Dedifferentiated amniotic fluid mesenchymal stem cell (primary cell): ENCODE data around the gene ANKS6.

Experiments
- DNase-seq: peaks from one replicate; pipeline ENCODE4 v3.0.0-alpha.2; 2016; ENCODE audit errors: extremely low spot score

ANKS6 gene

DNA sequence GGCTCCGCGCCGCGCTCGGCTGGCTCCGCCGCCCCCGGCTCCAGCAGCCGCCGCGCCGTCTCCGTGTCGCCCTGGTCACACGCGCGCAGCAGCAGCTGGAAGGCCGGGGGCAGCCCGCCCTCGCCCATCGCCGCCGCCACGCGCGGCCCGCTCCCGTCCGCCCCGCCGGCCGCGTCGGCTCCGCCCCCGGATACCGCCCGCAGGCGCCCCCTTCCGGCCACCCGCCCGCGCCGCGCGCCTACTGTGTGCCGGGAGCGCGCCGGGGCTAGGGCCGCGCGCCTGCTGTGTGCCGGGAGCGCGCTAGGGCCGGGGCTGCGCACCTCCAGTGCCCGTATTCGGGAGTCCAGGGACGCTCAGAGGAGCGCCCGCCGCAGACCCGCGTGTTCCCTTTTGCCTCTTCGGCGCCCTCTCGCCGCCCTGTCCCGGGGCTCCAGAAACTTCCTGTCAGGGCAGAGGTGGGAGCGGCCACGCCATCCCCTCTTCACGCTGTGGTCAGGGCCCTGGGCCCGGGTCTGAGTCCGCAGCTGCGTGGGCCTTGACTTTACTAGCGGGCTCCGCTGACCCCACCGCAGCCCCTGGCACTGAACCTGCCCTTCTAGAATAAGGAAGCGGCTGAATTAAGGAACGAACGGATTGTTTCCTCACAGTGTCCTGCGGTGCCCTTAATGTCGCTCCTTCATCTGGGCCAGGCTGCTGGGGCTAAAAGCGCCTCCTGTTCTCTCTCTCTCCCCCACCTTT lies at the start of gene ANKS6:
Gene ANKS6, minus strand, starts transcription at position 192 of the 738 bp plus-strand sequence. Its CDS starts 64 bp downstream, at position 128.
- peak; percentile 58 for DNase-seq

- no peak for DNase-seq
Observed at GRCh38 chr9:98846081-98846480, 49.7 kb upstream of the ANKS6 start.

GRCh38 chr9:98842510-98842909 lies 46.2 kb upstream of the ANKS6 start:
- no peak for DNase-seq

DNA sequence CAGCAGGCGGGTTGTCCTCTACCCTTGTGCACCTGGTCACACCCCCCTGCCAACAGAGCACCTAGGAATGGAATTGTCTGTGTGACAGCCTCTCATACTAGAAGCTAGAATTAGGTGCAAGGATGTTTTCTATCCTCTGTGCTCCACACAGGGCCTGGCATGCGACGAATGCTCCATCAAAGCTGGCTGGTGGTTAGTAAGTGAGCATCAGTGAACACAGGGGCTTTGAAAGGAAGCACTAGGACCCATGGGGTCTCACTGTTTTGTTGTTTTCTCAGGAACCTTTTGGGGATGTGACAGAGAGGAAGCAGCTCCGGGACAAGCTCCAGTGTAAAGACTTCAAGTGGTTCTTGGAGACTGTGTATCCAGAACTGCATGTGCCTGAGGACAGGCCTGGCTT lies 43.4 kb upstream of the ANKS6 start:
- no peak for DNase-seq

DNA sequence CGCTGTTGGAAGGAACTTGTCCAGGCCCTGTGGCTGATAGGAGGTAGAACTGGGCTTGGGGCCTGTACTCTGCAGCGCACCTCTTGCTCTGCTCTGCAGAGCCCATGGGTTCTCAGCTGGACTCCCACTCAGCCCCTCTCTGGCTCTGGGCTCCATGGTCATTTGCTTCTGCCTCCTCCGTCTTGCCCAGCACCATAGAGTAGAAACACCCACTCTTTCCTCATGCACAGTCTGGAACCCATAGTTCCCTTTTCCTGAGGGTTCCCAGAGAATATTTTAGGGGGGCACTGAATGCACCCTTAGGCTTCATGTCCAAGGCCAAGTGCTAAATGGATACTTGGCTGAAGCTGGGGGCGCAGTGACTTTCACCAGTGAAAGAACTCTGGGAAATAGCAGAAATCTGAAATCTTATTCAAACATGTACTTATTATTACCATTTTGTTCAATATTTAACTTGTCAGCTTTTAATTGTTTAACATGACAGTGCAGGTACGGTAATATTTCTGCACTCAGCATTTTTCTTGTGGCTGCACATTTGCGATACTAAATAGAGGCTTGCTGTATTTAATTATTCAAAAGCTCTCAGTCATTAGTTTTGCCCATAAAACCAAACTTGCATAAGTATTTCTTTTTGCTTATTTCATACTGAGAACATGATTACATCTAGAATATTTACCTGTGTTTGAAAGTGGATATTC lies 42.7 kb upstream of the ANKS6 start:
- no peak for DNase-seq

DNA sequence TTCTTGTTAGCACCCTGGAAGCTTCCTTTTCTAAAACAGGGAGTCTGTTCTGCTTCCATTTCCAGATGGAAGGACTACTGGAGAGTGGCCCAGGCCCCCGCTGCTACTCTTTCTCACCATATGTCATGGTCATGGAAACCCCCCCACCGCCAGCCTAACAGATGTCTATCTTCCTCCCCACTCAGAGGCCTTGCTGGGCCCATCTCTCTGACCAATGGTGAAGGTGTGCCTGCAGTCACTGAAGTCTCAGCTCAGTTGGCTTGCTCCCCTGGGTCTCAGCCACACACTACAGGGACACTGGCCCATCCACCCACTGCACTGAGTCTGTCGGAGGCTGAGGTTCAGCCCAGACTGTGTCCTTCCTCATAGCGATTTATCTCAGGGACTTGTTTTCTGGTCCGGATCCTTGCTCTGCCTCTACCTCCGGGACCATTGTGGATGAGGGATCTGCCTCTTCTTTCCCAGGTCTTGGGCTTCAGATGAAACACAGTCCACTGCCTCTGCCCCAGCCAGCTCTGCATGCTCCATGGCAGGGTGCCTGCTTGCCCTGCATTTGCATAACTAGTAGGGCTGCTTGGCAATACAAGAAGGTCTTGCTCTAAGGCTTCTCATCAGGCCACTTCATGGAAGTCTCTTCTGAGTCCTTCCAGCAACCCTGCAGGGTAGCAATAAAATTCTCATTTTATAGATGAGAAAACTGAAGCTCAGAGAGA lies 42.0 kb upstream of the ANKS6 start:
- no peak for DNase-seq

DNA sequence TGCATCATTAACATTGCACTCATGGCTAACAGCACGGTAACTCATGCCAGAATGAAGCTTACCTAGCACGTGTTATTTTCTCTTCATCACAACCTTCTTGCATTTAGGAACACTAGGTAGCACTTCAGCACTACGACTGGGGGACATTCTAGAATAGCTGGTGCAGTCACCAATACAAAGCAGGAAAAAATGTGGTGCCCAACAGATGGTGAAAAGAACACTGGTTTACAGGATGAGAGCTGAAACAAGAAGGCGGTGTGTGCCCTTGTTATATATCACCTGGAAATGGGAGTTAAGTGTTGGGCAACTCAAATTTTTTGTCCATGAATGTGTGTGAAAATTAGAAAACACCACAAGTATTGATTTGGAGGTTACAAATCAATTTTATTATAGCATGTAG lies 41.2 kb upstream of the ANKS6 start:
- DNase-seq: no peak

- DNase-seq: no peak
Observed at GRCh38 chr9:98836206-98836605, 39.9 kb upstream of the ANKS6 start.

GRCh38 chr9:98834386-98834785 lies 38.0 kb upstream of the ANKS6 start:
- no peak for DNase-seq

- DNase-seq: no peak
Observed at GRCh38 chr9:98833090-98833956, 37.0 kb upstream of the ANKS6 start.

GRCh38 chr9:98832768-98833089 lies 36.4 kb upstream of the ANKS6 start:
- DNase-seq: no peak

DNA sequence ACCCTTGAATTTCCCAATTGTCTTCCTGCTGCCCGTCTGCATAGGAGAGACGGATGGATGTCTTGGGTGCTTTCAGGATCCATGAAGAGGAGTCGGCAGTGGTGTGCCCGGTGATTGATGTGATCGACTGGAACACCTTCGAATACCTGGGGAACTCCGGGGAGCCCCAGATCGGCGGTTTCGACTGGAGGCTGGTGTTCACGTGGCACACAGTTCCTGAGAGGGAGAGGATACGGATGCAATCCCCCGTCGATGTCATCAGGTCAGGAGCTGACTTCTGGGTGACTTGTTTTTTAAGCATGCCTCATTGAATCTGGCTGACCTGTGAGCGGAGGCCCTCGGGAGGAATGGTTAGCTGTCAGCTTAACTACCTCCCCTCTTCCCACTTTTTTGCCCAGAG lies 35.3 kb upstream of the ANKS6 start:
- no peak for DNase-seq

- DNase-seq: no peak
Observed at GRCh38 chr9:98830554-98830953, 34.2 kb upstream of the ANKS6 start.

DNA sequence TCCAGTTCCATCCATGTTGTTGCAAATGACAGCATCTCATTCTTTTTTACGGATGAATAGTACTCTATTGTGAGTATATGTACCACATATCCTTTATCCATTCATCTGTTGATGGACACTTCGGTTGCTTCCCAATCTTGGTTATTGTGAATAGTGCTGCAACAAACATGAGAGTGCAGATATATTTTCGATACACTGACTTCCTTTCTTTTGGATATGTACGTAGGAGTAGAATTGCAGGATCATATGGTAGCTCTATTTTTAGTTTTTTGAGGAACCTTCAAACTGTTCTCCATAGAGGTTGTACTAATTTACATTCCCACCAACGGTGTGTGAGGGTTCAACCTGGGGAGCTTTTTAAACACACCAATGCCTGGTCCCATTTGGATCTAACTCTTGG lies 33.4 kb upstream of the ANKS6 start:
- DNase-seq: no peak

DNA sequence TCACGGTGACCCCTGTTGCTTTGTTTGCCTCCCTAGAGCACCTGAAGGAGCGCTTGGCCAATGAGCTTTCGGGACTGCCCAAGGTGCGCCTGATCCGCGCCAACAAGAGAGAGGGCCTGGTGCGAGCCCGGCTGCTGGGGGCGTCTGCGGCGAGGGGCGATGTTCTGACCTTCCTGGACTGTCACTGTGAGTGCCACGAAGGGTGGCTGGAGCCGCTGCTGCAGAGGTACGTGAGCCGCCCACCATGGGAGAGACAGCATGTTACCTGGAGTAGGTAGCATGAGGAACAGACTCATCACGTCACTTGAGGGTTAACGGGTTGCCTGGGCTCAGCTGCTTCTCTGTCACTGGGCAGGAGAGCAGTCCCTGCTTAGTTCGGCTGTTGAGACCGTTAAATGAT lies 30.4 kb upstream of the ANKS6 start:
- no peak for DNase-seq

- DNase-seq: no peak
Observed at GRCh38 chr9:98825414-98825813, 29.1 kb upstream of the ANKS6 start.

DNA sequence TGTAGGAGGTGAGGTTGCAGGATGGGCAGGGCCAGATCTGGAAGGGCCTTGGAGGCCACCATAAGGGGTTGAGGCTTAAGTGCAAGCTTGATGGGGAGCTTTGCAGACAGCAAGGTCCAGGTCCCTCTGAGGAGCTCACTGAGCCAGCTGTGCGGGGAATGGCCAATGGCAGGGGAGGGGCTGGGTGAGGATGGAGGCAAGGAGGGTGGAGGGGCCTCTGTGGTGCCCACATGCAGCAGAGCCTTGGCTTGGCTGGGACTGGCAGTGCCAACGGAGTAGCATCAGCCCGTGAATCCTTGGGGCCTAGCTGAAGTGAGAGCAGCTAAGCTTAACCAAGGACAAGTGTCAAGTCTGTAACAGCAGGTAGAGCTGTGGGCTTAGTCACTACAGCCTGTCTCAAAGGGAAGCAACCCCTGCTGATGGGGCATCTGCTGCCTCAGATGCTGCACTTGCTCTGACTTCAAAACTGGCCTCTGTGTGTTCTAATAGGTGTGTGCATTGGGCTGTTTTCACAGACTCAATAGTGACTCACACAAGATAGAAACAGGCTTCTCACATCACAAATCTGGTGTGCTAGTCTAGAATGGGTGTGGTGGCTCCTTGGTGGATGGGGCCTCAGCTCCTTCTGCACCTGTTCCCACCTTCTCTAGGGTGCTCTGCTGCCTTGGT lies 27.4 kb upstream of the ANKS6 start:
- no peak for DNase-seq

DNA sequence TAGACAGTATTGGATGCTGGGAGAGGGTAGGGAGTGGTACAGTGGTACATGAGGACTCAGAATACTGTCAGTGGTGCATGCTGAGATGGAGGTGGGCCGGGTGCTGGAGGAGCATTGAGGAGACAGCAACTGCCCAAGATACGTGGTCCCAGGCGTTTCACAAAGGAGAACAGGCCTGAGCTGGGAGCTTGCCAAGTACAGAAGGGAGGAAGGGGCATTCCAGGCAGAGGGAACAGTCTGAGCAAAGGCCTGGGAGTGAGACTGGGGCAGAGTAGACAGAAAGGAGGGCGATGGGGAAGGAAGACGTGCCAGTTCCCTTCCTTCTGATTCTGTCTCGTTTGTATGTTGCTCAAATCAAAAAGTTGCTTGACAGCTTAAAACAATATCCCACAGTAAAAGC lies 26.3 kb upstream of the ANKS6 start:
- no peak for DNase-seq

DNA sequence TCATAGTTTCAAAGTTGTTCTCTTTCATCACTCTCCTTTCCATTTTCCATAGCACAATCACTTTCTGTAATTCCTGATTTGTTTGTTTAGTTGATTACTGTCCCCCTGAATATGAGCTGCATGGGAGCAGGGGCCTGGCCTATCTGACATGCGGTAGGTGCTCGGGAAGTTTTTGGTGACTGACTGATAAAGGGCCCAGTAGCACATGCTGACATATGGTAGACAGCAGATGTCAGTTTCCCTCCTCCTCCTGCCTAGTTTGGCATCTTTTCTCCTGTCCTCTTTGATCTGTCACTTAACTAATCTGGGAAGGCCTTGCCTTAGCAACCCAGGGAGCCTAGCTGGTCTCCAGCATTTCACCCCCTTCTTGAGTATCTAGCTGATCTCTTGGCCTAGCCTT lies 25.5 kb upstream of the ANKS6 start:
- DNase-seq: no peak

DNA sequence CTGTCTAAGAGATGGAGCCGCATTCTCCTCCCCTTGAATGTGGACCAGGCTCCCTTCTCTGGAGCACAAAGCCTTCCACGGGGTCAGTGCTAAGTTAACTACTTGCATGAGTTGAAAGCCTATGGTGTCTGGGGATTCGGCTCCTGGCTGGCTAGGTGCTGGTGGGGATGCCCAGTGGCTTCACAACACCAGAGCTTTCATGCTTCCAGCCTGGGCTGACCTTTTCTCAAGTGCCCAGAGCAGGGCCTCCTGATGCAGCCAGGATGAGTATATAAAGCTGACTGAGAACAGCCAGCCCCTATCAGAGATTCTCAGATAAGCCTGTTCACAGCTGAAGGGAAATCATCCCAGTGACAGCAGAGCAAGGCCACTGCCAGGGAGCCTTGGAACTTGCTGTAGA lies 22.9 kb upstream of the ANKS6 start:
- DNase-seq: no peak

- no peak for DNase-seq
Observed at GRCh38 chr9:98818764-98819163, 22.4 kb upstream of the ANKS6 start.
